IPS-20b (cell line): ENCODE results near the gene KLHDC4.
"Not testable (repeated sequence)": the region's sequence is repeated elsewhere in the genome, so short reads cannot be mapped to it uniquely, and the experiment has no call there.

Experiments
- H3K27ac ChIP-seq: one replicate; pipeline ENCODE4 v1.5.1; 2013; ENCODE audit warnings: low read length
- H3K27me3 ChIP-seq: 2 replicates; pipeline ENCODE4 v1.6.1; 2013; ENCODE audit warnings: mild to moderate bottlenecking, low read length, inconsistent platforms; ENCODE audit not compliant: insufficient read depth
- H3K36me3 ChIP-seq: 2 replicates; pipeline ENCODE4 v1.6.1; 2013; ENCODE audit warnings: low read depth, mild to moderate bottlenecking, inconsistent platforms, low read length, moderate library complexity; ENCODE audit not compliant: insufficient read depth
- H3K4me1 ChIP-seq: 2 replicates; pipeline ENCODE4 v1.6.1; 2013; ENCODE audit warnings: mild to moderate bottlenecking, control low read depth, inconsistent platforms, low read length, moderate library complexity; ENCODE audit not compliant: insufficient read depth
- H3K4me3 ChIP-seq: 2 replicates; pipeline ENCODE4 v1.5.1; 2013; ENCODE audit warnings: mild to moderate bottlenecking, low read length, inconsistent platforms
- H3K9ac ChIP-seq: 2 replicates; pipeline ENCODE4 v1.6.1; 2013; ENCODE audit warnings: low read depth, mild to moderate bottlenecking, inconsistent platforms, low read length, moderate library complexity
- H3K9me3 ChIP-seq: 2 replicates; pipeline ENCODE4 v1.6.1; 2013; ENCODE audit warnings: mild to moderate bottlenecking, low read depth, low read length, inconsistent platforms; ENCODE audit not compliant: insufficient read depth

The KLHDC4 gene

GRCh38 chr16:87765776-87766484, at the start of gene KLHDC4:
KLHDC4 (minus strand) TSS chr16:87765986; CDS start chr16:87765890, 96 bp downstream.
- H3K9ac ChIP-seq, result peak within 1 kb of the TSS; percentile 92
- no peaks in the 10 kb centered on the region for H3K9me3 ChIP-seq
- peak within 1 kb of the TSS; percentile 99 for H3K4me3 ChIP-seq
- H3K27ac ChIP-seq, result peak within 1 kb of the TSS; percentile 87
- H3K4me1 ChIP-seq, result 0 out of 2 replicates have a peak, but pooled peaks cover 2% of the 10 kb centered on the region
- peaks cover 34% of the 10 kb centered on the region for H3K36me3 ChIP-seq
- H3K27me3 ChIP-seq, result no peaks in the 10 kb centered on the region

GRCh38 chr16:87815567-87815966, 49.8 kb upstream of the KLHDC4 start:
- Histone ChIP-seq H3K4me3 (no peak overlapping the region), H3K27ac (no peak overlapping the region), H3K4me1 (0 out of 2 replicates have a peak, but pooled peaks cover 5% of the 10 kb centered on the region), H3K9me3 (peaks cover 13% of the 10 kb centered on the region), H3K36me3 (no peaks in the 10 kb centered on the region), H3K27me3 (no peaks in the 10 kb centered on the region), H3K9ac (no peak overlapping the region)

GRCh38 chr16:87812200-87812656, 46.4 kb upstream of the KLHDC4 start:
- Histone ChIP-seq H3K9ac (no peak overlapping the region), H3K9me3 (peaks cover 5% of the 10 kb centered on the region), H3K4me1 (no peaks in the 10 kb centered on the region; the same call in 1 of the 2 replicates), H3K27me3 (no peaks in the 10 kb centered on the region), H3K36me3 (no peaks in the 10 kb centered on the region), H3K27ac (no peak overlapping the region), H3K4me3 (no peak overlapping the region)

GRCh38 chr16:87811454-87811853, 45.7 kb upstream of the KLHDC4 start:
- not testable (repeated sequence) for H3K9me3 ChIP-seq, H3K4me1 ChIP-seq, H3K9ac ChIP-seq

GRCh38 chr16:87809150-87809902, 43.5 kb upstream of the KLHDC4 start:
- Histone ChIP-seq H3K4me3 (no peak overlapping the region), H3K27me3 (no peaks in the 10 kb centered on the region), H3K9me3 (no peaks in the 10 kb centered on the region), H3K36me3 (no peaks in the 10 kb centered on the region), H3K4me1 (no peaks in the 10 kb centered on the region; the same call in 1 of the 2 replicates), H3K27ac (no peak overlapping the region), H3K9ac (no peak overlapping the region)

More at GRCh38 chr16:87811454-87811853, 45.7 kb upstream of the KLHDC4 start:
- H3K36me3 ChIP-seq, H3K27me3 ChIP-seq, H3K27ac ChIP-seq, H3K4me3 ChIP-seq: not testable (repeated sequence)

DNA sequence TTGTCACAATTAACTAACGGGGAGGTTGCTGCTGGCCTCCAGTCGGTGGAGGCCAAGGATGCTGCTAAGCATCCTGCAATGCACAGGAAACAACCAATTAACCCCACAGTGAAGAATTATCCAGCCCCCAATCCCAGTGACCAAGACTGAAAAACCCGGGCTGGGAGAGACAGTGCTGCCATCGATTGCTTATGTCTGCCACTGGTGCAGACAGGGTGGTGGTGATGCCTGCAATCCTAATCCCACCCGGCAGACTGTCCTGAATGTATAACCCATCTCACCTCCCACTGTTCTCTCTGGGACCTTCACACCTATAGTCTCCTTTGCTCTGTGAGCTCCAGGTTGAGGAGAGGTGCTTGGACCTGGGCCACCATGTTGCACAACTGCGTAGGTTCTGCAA, 42.3 kb upstream of the KLHDC4 start:
- Histone ChIP-seq H3K27me3 (no peaks in the 10 kb centered on the region), H3K4me3 (no peak overlapping the region), H3K36me3 (no peaks in the 10 kb centered on the region), H3K9me3 (no peaks in the 10 kb centered on the region), H3K9ac (no peak overlapping the region), H3K27ac (no peak overlapping the region), H3K4me1 (no peaks in the 10 kb centered on the region; the same call in 1 of the 2 replicates)

- Histone ChIP-seq H3K9me3 (no peaks in the 10 kb centered on the region), H3K27ac (no peak overlapping the region), H3K36me3 (no peaks in the 10 kb centered on the region), H3K4me3 (no peak overlapping the region), H3K27me3 (no peaks in the 10 kb centered on the region), H3K4me1 (no peaks in the 10 kb centered on the region; the same call in 1 of the 2 replicates), H3K9ac (no peak overlapping the region)
Measured at GRCh38 chr16:87806641-87807546, 41.1 kb upstream of the KLHDC4 start.

- H3K4me1 ChIP-seq, result no peaks in the 10 kb centered on the region; the same call in 1 of the 2 replicates
- H3K27me3 ChIP-seq, result no peaks in the 10 kb centered on the region
- no peak overlapping the region for H3K9ac ChIP-seq
- no peaks in the 10 kb centered on the region for H3K36me3 ChIP-seq
- no peak overlapping the region for H3K27ac ChIP-seq
- H3K4me3 ChIP-seq, result no peak overlapping the region
- no peaks in the 10 kb centered on the region for H3K9me3 ChIP-seq
Measured at GRCh38 chr16:87806261-87806640, 40.5 kb upstream of the KLHDC4 start.

- no peaks in the 10 kb centered on the region for H3K27me3 ChIP-seq
- H3K27ac ChIP-seq, result no peak overlapping the region
- no peaks in the 10 kb centered on the region for H3K36me3 ChIP-seq
- no peaks in the 10 kb centered on the region; the same call in 1 of the 2 replicates for H3K4me1 ChIP-seq
- H3K4me3 ChIP-seq, result no peak overlapping the region
- H3K9me3 ChIP-seq, result no peaks in the 10 kb centered on the region
- H3K9ac ChIP-seq, result no peak overlapping the region
Measured at GRCh38 chr16:87803385-87803784, 37.6 kb upstream of the KLHDC4 start.

- Histone ChIP-seq H3K27ac (no peak overlapping the region), H3K27me3 (no peaks in the 10 kb centered on the region), H3K9me3 (no peaks in the 10 kb centered on the region), H3K9ac (no peak overlapping the region), H3K36me3 (no peaks in the 10 kb centered on the region), H3K4me3 (no peak overlapping the region), H3K4me1 (no peaks in the 10 kb centered on the region; the same call in 1 of the 2 replicates)
Measured at GRCh38 chr16:87802670-87803069, 36.9 kb upstream of the KLHDC4 start.

GRCh38 chr16:87801679-87802259, 36.0 kb upstream of the KLHDC4 start:
- Histone ChIP-seq H3K27ac (no peak overlapping the region), H3K9ac (no peak overlapping the region), H3K9me3 (no peaks in the 10 kb centered on the region), H3K4me3 (no peak overlapping the region), H3K36me3 (no peaks in the 10 kb centered on the region), H3K4me1 (no peaks in the 10 kb centered on the region), H3K27me3 (no peaks in the 10 kb centered on the region)
